Left lung (tissue), 10 donors: ENCODE results near the gene C4BPA. TPM values are rescaled to one million over a fixed set of nuclear protein-coding genes. Genes with fewer than 3 reads are reported as not detected.

Experiments
- ATAC-seq: fragments of 200-7000 bp; cut with Tn5 transposase; one replicate; pipeline ENCODE4 v1.9.1; 2020; ENCODE audit warnings: moderate library complexity
- DNase-seq, 4 donors: peaks; one replicate each; pipeline ENCODE4 v3.0.0-alpha.2; 2013 to 2020
- H3K27ac ChIP-seq, 2 donors: fragments of 200-600 bp; sonication (generic) in 1 of 2; one replicate each; pipeline versions ENCODE4 v1.5.0 to v1.8.0; 2020 to 2021
- H3K27me3 ChIP-seq, 2 donors: fragments of 200-600 bp; sonication (generic) in 1 of 2; one replicate each; pipeline versions ENCODE4 v1.5.0 to v1.8.0; 2020 to 2021
- H3K36me3 ChIP-seq, 2 donors: fragments of 200-600 bp; sonication (generic) in 1 of 2; one replicate each; pipeline versions ENCODE4 v1.5.0 to v1.8.0; 2020 to 2021
- H3K4me1 ChIP-seq, 2 donors: fragments of 200-600 bp; one replicate each; pipeline ENCODE4 v1.8.0; 2021
- H3K4me3 ChIP-seq, 2 donors: fragments of 200-600 bp; sonication (generic) in 1 of 2; one replicate each; pipeline versions ENCODE4 v1.5.0 to v1.8.0; 2020 to 2021; ENCODE audit warnings: mild to moderate bottlenecking in 1 of 2
- H3K9me3 ChIP-seq, 2 donors: fragments of 200-600 bp; sonication (generic) in 1 of 2; one replicate each; pipeline versions ENCODE4 v1.5.0 to v1.8.0; 2020 to 2021
- intact Hi-C, 2 donors: fragments of 100-400 bp; cut with DNase I; formaldehyde crosslinking; loops; one replicate each; pipeline versions ENCODE4 v1.11.2 to v1.14.2; 2022
- polyA plus RNA-seq, 6 donors: library from polyadenylated mRNA; unstranded; fragments of 120-200 nt; gene quantifications; one replicate each; pipeline ENCODE4 v1.2.1, GENCODE V29; 2013; ENCODE audit not compliant: insufficient read length in 6 of 6
- total RNA-seq, 2 donors: library from RNA; stranded (reverse); fragmentation: NEBNext Ultra II Directional; extraction: Animal tissue kit (Norgen Biotek cat#: 25700); gene quantifications; one replicate each; pipeline ENCODE4 v1.2.1, GENCODE V29; 2021
- TF ChIP-seq, protein P1 (sequence below), 2 donors: fragments of 200-600 bp; sonication (generic) in 1 of 2; IDR thresholded peaks; one replicate each; pipeline versions ENCODE4 v1.5.0 to v1.8.0; 2021; ENCODE audit warnings: antibody characterized with exemption in 2 of 2
- donor health status: DM: no; HTN: yes; CAD: no.
- donor health status: DM: no; HTN: no; CAD: no.

Gene C4BPA
- total and polyA plus RNA-seq, 8 donors: 0.31 to 32.1 (median 0.64) TPM

DNA sequence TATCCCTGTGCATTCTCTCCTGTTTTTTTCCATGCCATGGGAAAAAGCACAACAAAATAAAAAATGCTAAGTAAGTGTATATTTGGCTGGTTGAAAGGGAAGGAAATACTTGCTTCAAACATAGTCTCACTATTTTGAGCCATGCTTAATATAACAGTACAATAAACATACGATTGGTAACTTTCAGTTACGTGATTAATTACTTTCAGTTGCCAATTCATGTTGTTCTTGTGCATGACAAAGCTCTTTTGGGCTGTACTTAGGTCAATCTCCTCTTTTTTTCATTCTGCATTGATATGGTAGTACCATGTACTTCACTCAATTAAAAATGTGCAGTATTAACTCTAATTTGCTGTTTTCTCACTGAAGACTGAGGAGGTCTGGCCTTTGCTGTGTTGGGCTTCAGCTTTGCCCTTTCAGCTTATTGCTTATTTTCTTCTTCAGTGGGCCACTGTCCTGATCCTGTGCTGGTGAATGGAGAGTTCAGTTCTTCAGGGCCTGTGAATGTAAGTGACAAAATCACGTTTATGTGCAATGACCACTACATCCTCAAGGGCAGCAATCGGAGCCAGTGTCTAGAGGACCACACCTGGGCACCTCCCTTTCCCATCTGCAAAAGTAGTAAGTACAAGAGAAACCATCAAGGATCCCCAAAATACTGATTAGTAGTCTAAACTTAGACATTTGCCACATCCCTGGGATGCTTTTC lies 12.7 kb upstream of the C4BPA start:
- intact Hi-C loops: no loop called here
- DNase-seq (no peak), ATAC-seq (no peak)
- no peaks in the 10 kb centered on the region for H3K9me3 ChIP-seq
- H3K36me3 ChIP-seq: no peaks in the 10 kb centered on the region
- no peak overlapping the region for H3K27ac ChIP-seq
- no peak overlapping the region for H3K4me3 ChIP-seq
- TF ChIP-seq, protein P1, sequence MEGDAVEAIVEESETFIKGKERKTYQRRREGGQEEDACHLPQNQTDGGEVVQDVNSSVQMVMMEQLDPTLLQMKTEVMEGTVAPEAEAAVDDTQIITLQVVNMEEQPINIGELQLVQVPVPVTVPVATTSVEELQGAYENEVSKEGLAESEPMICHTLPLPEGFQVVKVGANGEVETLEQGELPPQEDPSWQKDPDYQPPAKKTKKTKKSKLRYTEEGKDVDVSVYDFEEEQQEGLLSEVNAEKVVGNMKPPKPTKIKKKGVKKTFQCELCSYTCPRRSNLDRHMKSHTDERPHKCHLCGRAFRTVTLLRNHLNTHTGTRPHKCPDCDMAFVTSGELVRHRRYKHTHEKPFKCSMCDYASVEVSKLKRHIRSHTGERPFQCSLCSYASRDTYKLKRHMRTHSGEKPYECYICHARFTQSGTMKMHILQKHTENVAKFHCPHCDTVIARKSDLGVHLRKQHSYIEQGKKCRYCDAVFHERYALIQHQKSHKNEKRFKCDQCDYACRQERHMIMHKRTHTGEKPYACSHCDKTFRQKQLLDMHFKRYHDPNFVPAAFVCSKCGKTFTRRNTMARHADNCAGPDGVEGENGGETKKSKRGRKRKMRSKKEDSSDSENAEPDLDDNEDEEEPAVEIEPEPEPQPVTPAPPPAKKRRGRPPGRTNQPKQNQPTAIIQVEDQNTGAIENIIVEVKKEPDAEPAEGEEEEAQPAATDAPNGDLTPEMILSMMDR (IDR thresholded peaks at IDR 0.05): no peak
- peaks cover 0 to 4% of the 10 kb centered on the region in 2 donors for H3K4me1 ChIP-seq
- H3K27me3 ChIP-seq: no peaks in the 10 kb centered on the region

GRCh38 chr1:207093944-207094343 lies 10.1 kb upstream of the C4BPA start:
- no peaks in the 10 kb centered on the region for H3K36me3 ChIP-seq
- TF ChIP-seq, protein P1 (IDR thresholded peaks at IDR 0.05): no peak
- intact Hi-C loops: no loop called here
- H3K4me1 ChIP-seq: peaks cover 0 to 3% of the 10 kb centered on the region in 2 donors
- no peak overlapping the region for H3K27ac ChIP-seq
- no peaks in the 10 kb centered on the region for H3K27me3 ChIP-seq
- ATAC-seq (peak; percentile 24), DNase-seq (no peak)
- no peak overlapping the region for H3K4me3 ChIP-seq
- no peaks in the 10 kb centered on the region for H3K9me3 ChIP-seq

DNA sequence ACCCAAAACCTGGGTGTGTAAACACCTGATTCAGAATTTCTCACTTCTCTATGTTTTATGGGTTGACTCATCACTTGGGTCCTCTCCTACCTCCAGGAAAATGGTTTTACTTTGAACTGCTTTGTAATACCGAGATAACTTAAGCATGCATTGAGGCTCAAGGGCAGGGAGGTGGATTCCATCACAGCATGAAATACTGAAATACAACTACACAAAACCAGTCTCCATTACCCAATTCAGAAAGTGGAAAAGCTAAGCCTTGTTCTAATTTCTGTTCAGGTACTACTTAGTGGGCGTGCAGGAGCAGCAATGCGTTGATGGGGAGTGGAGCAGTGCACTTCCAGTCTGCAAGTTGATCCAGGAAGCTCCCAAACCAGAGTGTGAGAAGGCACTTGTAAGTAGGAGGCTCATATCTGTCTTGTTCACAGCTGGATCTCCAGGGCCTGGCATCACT lies 6.1 kb upstream of the C4BPA start:
- DNase-seq: no peak
- TF ChIP-seq, protein P1 (IDR thresholded peaks at IDR 0.05): no peak
- no peaks in the 10 kb centered on the region for H3K27me3 ChIP-seq
- H3K27ac ChIP-seq: no peak overlapping the region
- intact Hi-C loops: no loop called here
- no peak overlapping the region for H3K4me3 ChIP-seq
- H3K36me3 ChIP-seq: no peaks in the 10 kb centered on the region
- H3K9me3 ChIP-seq: no peaks in the 10 kb centered on the region
- H3K4me1 ChIP-seq: no peaks in the 10 kb centered on the region
- ATAC-seq: no peak

- Histone ChIP-seq H3K4me3 (no peak overlapping the region), H3K27ac (no peak overlapping the region), H3K9me3 (no peaks in the 10 kb centered on the region), H3K4me1 (peaks cover 0 to 11% of the 10 kb centered on the region in 2 donors), H3K36me3 (no peaks in the 10 kb centered on the region), H3K27me3 (no peaks in the 10 kb centered on the region)
- ATAC-seq: no peak
- no peak for DNase-seq
- intact Hi-C loops: no loop called here
- TF ChIP-seq, protein P1 (IDR thresholded peaks at IDR 0.05): no peak
These were observed 2.3 kb upstream of the C4BPA start for GRCh38 chr1:207101720-207102119.

DNA sequence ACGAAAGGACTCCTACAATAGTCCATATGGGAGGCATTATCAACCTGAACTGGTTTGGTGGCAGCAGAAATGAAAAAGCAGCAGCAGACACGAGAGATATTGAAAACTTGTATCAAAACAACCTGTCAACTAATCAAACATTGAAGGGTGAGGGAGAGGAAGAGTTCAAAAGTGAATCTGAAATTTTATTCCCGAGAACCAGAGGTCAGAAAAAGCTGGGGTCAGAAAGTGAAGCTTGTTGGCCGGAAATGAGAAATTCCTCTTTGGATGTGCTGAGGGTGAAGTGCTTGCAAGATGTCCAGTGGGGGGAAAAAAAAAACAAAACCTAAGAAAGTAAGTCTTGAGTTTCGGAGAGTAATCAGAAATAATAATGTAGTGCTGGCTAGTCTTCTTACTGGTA lies 1.9 kb upstream of the C4BPA start:
- DNase-seq: no peak
- Histone ChIP-seq H3K9me3 (no peaks in the 10 kb centered on the region), H3K27me3 (no peaks in the 10 kb centered on the region), H3K27ac (no peak overlapping the region), H3K4me3 (no peak overlapping the region), H3K36me3 (no peaks in the 10 kb centered on the region), H3K4me1 (peaks cover 0 to 11% of the 10 kb centered on the region in 2 donors)
- ATAC-seq: no peak
- TF ChIP-seq, protein P1 (IDR thresholded peaks at IDR 0.05): no peak
- intact Hi-C loops: no loop called here
